Spleen (tissue), 7 donors: ENCODE results near the gene RBM8A.

Source experiments
- CTCF ChIP-seq, 11 experiments: fragments of 200-600 bp in 7 of 11; fragments of 450-650 bp in 4 of 11; sonication (generic) in 4 of 11; IDR thresholded peaks in 8 of 11; conservative IDR thresholded peaks in 3 of 11; 1 replicate in 7 of 11; 2 replicates in 4 of 11; pipeline versions ENCODE4 v1.4.0 to v1.8.0; 2016 to 2021; ENCODE audit warnings: antibody characterized with exemption in 11 of 11, inconsistent platforms in 4 of 11, mild to moderate bottlenecking in 1 of 11
- POLR2A ChIP-seq, 3 donors: fragments of 450-650 bp; IDR thresholded peaks; one replicate each; pipeline ENCODE4 v1.5.1; 2017; ENCODE audit warnings: antibody characterized with exemption in 3 of 3, mild to moderate bottlenecking in 1 of 3
- donor health status: DM: no; HTN: no; CAD: no; lungs with moderate emphysema.
- donor health status: DM: no; HTN: no; CAD: no.
- donor health status: DM: no; HTN: no; CAD: no.

GRCh38 chr1:145879775-145880174 is 47.5 kb downstream of the RBM8A start:
- TF ChIP-seq CTCF (IDR thresholded peaks at IDR 0.05 in 8 of 11, conservative IDR thresholded peaks at IDR 0.05 in 3 of 11) (no peak), POLR2A (IDR thresholded peaks at IDR 0.05) (no peak)
